Measurements from ENCODE around the gene ERCC3.

GRCh38 chr2:127226520-127227263 lies 67.3 kb downstream of the ERCC3 start:
- TF ChIP-seq ZC3H13 (CRISPR knock-in tag; IDR thresholded peaks at IDR 0.05) (no peak), POLR2A (IDR thresholded peaks at IDR 0.05; ENCODE audit: insufficient read depth in 1 of 2, low read depth in 2 of 2, low read length in 2 of 2) (no peak), HMGXB4 (CRISPR knock-in tag; IDR thresholded peaks at IDR 0.05; ENCODE audit: borderline replicate concordance in 1 of 2, low read depth in 1 of 2) (no peak), ZNF431 (CRISPR knock-in tag; IDR thresholded peaks at IDR 0.05; ENCODE audit: borderline replicate concordance, low read depth) (no peak), CTCF (CRISPR knock-in tag; IDR thresholded peaks at IDR 0.05) (no peak), EHMT2 (IDR thresholded peaks at IDR 0.05; ENCODE audit: borderline replicate concordance, low read depth, low read length) (no peak), MYNN (CRISPR knock-in tag; IDR thresholded peaks at IDR 0.05; ENCODE audit: low read depth) (no peak), POLR2AphosphoS5 (IDR thresholded peaks at IDR 0.05; ENCODE audit: low read depth, low read length) (no peak), ZNF18 (CRISPR knock-in tag; IDR thresholded peaks at IDR 0.05; ENCODE audit: insufficient replicate concordance) (no peak)
